H9 (cell line): Measurements from ENCODE around the gene LGALS8. TPM values are rescaled to one million over a fixed set of nuclear protein-coding genes. Genes with fewer than 3 reads are reported as not detected.

ENCODE experiments used
- DNase-seq: peaks from one replicate; pipeline ENCODE4 v3.0.0-alpha.2; 2017
- H2AFZ ChIP-seq: one replicate; pipeline ENCODE4 v1.6.1; 2013; ENCODE audit warnings: mild to moderate bottlenecking, low read length, control low read depth, moderate library complexity
- H2AK5ac ChIP-seq: 2 replicates; pipeline ENCODE4 v1.6.1; 2013; ENCODE audit warnings: low read length, control low read depth, mixed read lengths; ENCODE audit not compliant: insufficient read length
- H2BK120ac ChIP-seq: one replicate; pipeline ENCODE4 v1.6.1; 2013; ENCODE audit warnings: low read depth, mild to moderate bottlenecking, low read length, control low read depth, inconsistent platforms; ENCODE audit not compliant: poor library complexity, severe bottlenecking
- H2BK12ac ChIP-seq: 2 replicates; pipeline ENCODE4 v1.6.1; 2013; ENCODE audit warnings: low read length, control low read depth, mixed read lengths, low read depth; ENCODE audit not compliant: insufficient read length
- H2BK15ac ChIP-seq: 2 replicates; pipeline ENCODE4 v1.6.1; 2013; ENCODE audit warnings: low read depth, low read length, control low read depth
- H2BK20ac ChIP-seq: one replicate; pipeline ENCODE4 v1.6.1; 2013; ENCODE audit warnings: low read depth, mild to moderate bottlenecking, low read length, control low read depth, inconsistent platforms; ENCODE audit not compliant: poor library complexity, severe bottlenecking
- H2BK5ac ChIP-seq: 2 replicates; pipeline ENCODE4 v1.6.1; 2013; ENCODE audit warnings: low read length, control low read depth, mixed read lengths; ENCODE audit not compliant: insufficient read length
- H3K14ac ChIP-seq: 2 replicates; pipeline ENCODE4 v1.6.1; 2013; ENCODE audit warnings: low read length, control low read depth; ENCODE audit not compliant: insufficient read depth
- H3K18ac ChIP-seq: 2 replicates; pipeline ENCODE4 v1.6.1; 2013; ENCODE audit warnings: low read depth, mild to moderate bottlenecking, mixed read lengths, low read length, control low read depth; ENCODE audit not compliant: insufficient read length
- H3K23ac ChIP-seq: 2 replicates; pipeline ENCODE4 v1.6.1; 2013; ENCODE audit warnings: low read length, control low read depth, mixed read lengths, low read depth; ENCODE audit not compliant: insufficient read length
- H3K23me2 ChIP-seq: 2 replicates; pipeline ENCODE4 v1.6.1; 2013; ENCODE audit warnings: low read depth, mild to moderate bottlenecking, mixed read lengths, low read length, control low read depth; ENCODE audit not compliant: insufficient read length, poor library complexity, severe bottlenecking
- H3K27ac ChIP-seq: 2 replicates; pipeline ENCODE4 v1.5.1; 2013; ENCODE audit warnings: low read length, control low read depth, mixed read lengths, low read depth; ENCODE audit not compliant: insufficient read length
- H3K27me3 ChIP-seq: 2 replicates; pipeline ENCODE4 v1.6.1; 2013; ENCODE audit warnings: low read length, control low read depth, inconsistent platforms; ENCODE audit not compliant: insufficient read depth
- H3K4ac ChIP-seq: 2 replicates; pipeline ENCODE4 v1.6.1; 2013; ENCODE audit warnings: low read depth, mild to moderate bottlenecking, control low read depth, inconsistent platforms, low read length, moderate library complexity
- H3K4me1 ChIP-seq: 2 replicates; pipeline ENCODE4 v1.6.1; 2013; ENCODE audit warnings: low read length, control low read depth, inconsistent platforms; ENCODE audit not compliant: insufficient read depth
- H3K4me2 ChIP-seq: 2 replicates; pipeline ENCODE4 v1.6.1; 2013; ENCODE audit warnings: low read length, control low read depth, mixed read lengths; ENCODE audit not compliant: insufficient read length, insufficient read depth
- H3K56ac ChIP-seq: 2 replicates; pipeline ENCODE4 v1.6.1; 2013; ENCODE audit warnings: low read depth, mild to moderate bottlenecking, mixed read lengths, low read length, control low read depth; ENCODE audit not compliant: insufficient read length
- H3K79me1 ChIP-seq: 2 replicates; pipeline ENCODE4 v1.6.1; 2013; ENCODE audit warnings: low read depth, mild to moderate bottlenecking, moderate library complexity, low read length, control low read depth, inconsistent platforms; ENCODE audit not compliant: insufficient read depth, poor library complexity, severe bottlenecking
- H3K79me2 ChIP-seq: 2 replicates; pipeline ENCODE4 v1.6.1; 2013; ENCODE audit warnings: low read length, control low read depth, inconsistent platforms; ENCODE audit not compliant: insufficient read depth
- H3K9ac ChIP-seq: 2 replicates; pipeline ENCODE4 v1.6.1; 2013; ENCODE audit warnings: low read length, control low read depth, mixed read lengths; ENCODE audit not compliant: insufficient read length; ENCODE audit errors: extremely low read depth
- H3K9me3 ChIP-seq: one replicate; pipeline ENCODE4 v1.6.1; 2013; ENCODE audit warnings: low read depth, low read length, inconsistent platforms; ENCODE audit not compliant: control insufficient read depth
- H3T11ph ChIP-seq: one replicate; pipeline ENCODE4 v1.6.1; 2013; ENCODE audit warnings: mild to moderate bottlenecking, low read length, control low read depth, inconsistent platforms
- H4K20me1 ChIP-seq: one replicate; pipeline ENCODE4 v1.6.1; 2013; ENCODE audit not compliant: control insufficient read depth, insufficient read length, insufficient read depth
- H4K5ac ChIP-seq: 2 replicates; pipeline ENCODE4 v1.6.1; 2013; ENCODE audit warnings: low read depth, mild to moderate bottlenecking, mixed read lengths, low read length, control low read depth; ENCODE audit not compliant: insufficient read length
- H4K8ac ChIP-seq: replicated peaks from 2 replicates; pipeline ENCODE4 v1.6.1; 2013; ENCODE audit warnings: low read length, control low read depth, mixed read lengths, low read depth; ENCODE audit not compliant: insufficient read length
- H4K91ac ChIP-seq: 2 replicates; pipeline ENCODE4 v1.6.1; 2013; ENCODE audit warnings: low read depth, mild to moderate bottlenecking, moderate library complexity, mixed read lengths, low read length, control low read depth; ENCODE audit not compliant: insufficient read length
- H3K27ac Mint-ChIP-seq, 3 experiments: 2 replicates in 2 of 3; 3 replicates in 1 of 3; pipeline ENCODE4 v1.8.0; 2020 to 2021; ENCODE audit warnings: mixed read lengths in 3 of 3, mild to moderate bottlenecking in 1 of 3, moderate library complexity in 1 of 3
- H3K27me3 Mint-ChIP-seq: 2 replicates; pipeline ENCODE4 v1.8.0; 2021; ENCODE audit warnings: low read depth, mild to moderate bottlenecking, moderate library complexity, mixed read lengths
- H3K36me3 Mint-ChIP-seq, 3 experiments: 2 replicates in 2 of 3; 3 replicates in 1 of 3; pipeline ENCODE4 v1.8.0; 2020 to 2021; ENCODE audit warnings: low read depth in 3 of 3, mixed read lengths in 3 of 3; ENCODE audit not compliant: insufficient read depth in 1 of 3
- H3K4me1 Mint-ChIP-seq, 2 experiments: 2 replicates each; pipeline ENCODE4 v1.8.0; 2020; ENCODE audit warnings: mixed read lengths in 2 of 2
- H3K4me3 Mint-ChIP-seq, 2 experiments: 2 replicates in 1 of 2; 3 replicates in 1 of 2; pipeline ENCODE4 v1.8.0; 2020 to 2021; ENCODE audit warnings: mild to moderate bottlenecking in 2 of 2, mixed read lengths in 2 of 2, moderate library complexity in 1 of 2
- H3K9me3 Mint-ChIP-seq, 2 experiments: 2 replicates in 1 of 2; 3 replicates in 1 of 2; pipeline ENCODE4 v1.8.0; 2020; ENCODE audit warnings: mild to moderate bottlenecking in 2 of 2, mixed read lengths in 2 of 2, moderate library complexity in 1 of 2
- WGBS: extraction: QIAGEN DNeasy Blood & Tissue Kit; methylation state at CpG from one replicate; pipeline ENCODE4 v1.1.7; 2013; ENCODE audit warnings: missing lambda C conversion rate, low lambda C conversion rate, mixed read lengths; ENCODE audit not compliant: insufficient read length; ENCODE audit errors: extremely low coverage; 5-methylcytosine and 5-hydroxymethylcytosine counted together
- total RNA-seq: library from RNA; stranded (reverse); gene quantifications from 2 replicates; pipeline ENCODE4 v1.2.1, GENCODE V29; 2021
- TF ChIP-seq, protein P1 (sequence below): fragments of 200-600 bp; sonication (generic); conservative IDR thresholded peaks from 3 replicates; pipeline ENCODE4 v1.8.0; 2021; ENCODE audit warnings: antibody characterized with exemption, mild to moderate bottlenecking

Gene LGALS8
- total RNA-seq, 1 experiment from 2014 or later, result 14.2 TPM

DNA sequence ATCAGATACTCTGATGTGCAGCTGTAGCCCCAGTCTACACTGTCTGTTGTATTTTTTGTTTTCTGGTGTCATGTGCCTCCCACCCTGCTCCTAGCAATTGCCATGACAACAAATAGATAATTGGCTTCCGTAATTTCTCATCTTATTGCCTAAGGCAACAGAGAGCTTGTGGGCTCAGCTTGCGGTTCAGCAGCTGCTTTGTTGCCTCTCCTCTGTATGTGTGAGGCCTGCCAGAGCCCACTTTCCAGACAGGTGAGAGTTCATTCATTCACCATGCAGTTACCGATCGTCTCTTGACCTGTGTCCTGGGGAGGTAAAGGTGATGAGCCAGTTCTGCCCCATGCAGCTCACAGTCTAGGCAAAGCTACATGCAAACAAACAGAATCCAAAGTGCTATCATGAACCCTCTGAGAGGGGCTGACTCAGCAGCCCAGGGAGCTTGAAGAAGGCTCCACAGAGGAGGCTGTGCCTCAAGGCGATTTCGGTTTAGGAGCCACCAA, 11.9 kb downstream of the LGALS8 start:
- Histone ChIP-seq H2BK120ac (no peak overlapping the region), H2BK5ac (no peak overlapping the region), H3K18ac (no peak overlapping the region), H2BK15ac (no peak overlapping the region), H2AK5ac (no peak overlapping the region), H2AFZ (no peak overlapping the region), H3K27me3 (no peaks in the 10 kb centered on the region), H2BK12ac (no peak overlapping the region), H3K79me2 (no peaks in the 10 kb centered on the region), H4K20me1 (no peaks in the 10 kb centered on the region), H3K4me1 (no peaks in the 10 kb centered on the region), H3K4me2 (no peak overlapping the region), H2BK20ac (no peak overlapping the region), H3K23me2 (no peaks in the 10 kb centered on the region), H3K4ac (no peak overlapping the region), H4K5ac (no peak overlapping the region), H3K14ac (no peak overlapping the region), H3T11ph (no peak overlapping the region), H3K27ac (no peak overlapping the region), H3K9me3 (no peaks in the 10 kb centered on the region), H3K23ac (no peak overlapping the region), H4K8ac (no peak overlapping the region), H3K79me1 (no peaks in the 10 kb centered on the region), H4K91ac (no peak overlapping the region), H3K56ac (no peak overlapping the region), H3K9ac (no peak overlapping the region)
- H3K36me3 Mint-ChIP-seq, result peaks cover 0 to 11% (median 0%) of the 10 kb centered on the region in 3 experiments; a peak in 2 of 7 replicates
- no CpG with 5 or more reads among the region's 6 CpGs for WGBS
- H3K4me3 Mint-ChIP-seq, result no peak overlapping the region
- no peaks in the 10 kb centered on the region for H3K27me3 Mint-ChIP-seq
- TF ChIP-seq, protein P1, sequence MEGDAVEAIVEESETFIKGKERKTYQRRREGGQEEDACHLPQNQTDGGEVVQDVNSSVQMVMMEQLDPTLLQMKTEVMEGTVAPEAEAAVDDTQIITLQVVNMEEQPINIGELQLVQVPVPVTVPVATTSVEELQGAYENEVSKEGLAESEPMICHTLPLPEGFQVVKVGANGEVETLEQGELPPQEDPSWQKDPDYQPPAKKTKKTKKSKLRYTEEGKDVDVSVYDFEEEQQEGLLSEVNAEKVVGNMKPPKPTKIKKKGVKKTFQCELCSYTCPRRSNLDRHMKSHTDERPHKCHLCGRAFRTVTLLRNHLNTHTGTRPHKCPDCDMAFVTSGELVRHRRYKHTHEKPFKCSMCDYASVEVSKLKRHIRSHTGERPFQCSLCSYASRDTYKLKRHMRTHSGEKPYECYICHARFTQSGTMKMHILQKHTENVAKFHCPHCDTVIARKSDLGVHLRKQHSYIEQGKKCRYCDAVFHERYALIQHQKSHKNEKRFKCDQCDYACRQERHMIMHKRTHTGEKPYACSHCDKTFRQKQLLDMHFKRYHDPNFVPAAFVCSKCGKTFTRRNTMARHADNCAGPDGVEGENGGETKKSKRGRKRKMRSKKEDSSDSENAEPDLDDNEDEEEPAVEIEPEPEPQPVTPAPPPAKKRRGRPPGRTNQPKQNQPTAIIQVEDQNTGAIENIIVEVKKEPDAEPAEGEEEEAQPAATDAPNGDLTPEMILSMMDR, result no peak
- DNase-seq, result no peak
- H3K9me3 Mint-ChIP-seq, result no peaks in the 10 kb centered on the region; a peak in 1 of 5 replicates
- H3K27ac Mint-ChIP-seq, result peak overlapping the region in 2 of 3 experiments; percentile 5 to 75; a peak in 1 of 7 replicates
- H3K4me1 Mint-ChIP-seq, result peaks cover 2% of the 10 kb centered on the region in 2 experiments; a peak in 1 of 4 replicates
